GM19395 (cell line): ENCODE data around the gene TCP11L2.

Source experiments
- ATAC-seq: cut with Tn5 transposase; IDR thresholded peaks from one replicate; pipeline ENCODE4 v1.9.1; 2021; ENCODE audit warnings: mild to moderate bottlenecking, moderate library complexity; ENCODE audit not compliant: unreplicated experiment

TCP11L2 gene

GRCh38 chr12:106302401-106303201, at the start of gene TCP11L2:
TCP11L2 (plus strand) TSS chr12:106302733; CDS start chr12:106311076, 8,343 bp downstream.
- peak; percentile 78 for ATAC-seq

GRCh38 chr12:106254724-106255123, 47.8 kb upstream of the TCP11L2 start:
- ATAC-seq: no peak

- ATAC-seq: no peak
Measured at GRCh38 chr12:106255493-106255892, 47.0 kb upstream of the TCP11L2 start.

DNA sequence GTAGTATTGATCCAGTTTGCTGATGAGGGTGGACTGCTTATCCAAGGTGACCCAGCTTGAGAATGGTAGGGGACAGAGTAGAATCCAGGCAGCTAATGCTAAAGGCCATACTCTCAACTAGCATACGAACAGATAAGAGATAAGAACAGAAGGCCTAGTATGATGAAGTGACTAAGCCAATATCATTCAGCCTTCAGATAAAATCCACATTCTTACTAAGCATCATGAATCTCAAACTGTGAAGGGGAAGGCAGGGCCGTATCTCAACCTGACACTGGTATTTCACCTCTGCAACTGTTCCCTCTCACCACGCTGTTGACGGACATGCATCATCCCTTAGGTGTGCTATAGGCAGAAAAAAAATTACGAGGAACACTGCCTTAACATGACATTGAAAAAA, 46.6 kb upstream of the TCP11L2 start:
- ATAC-seq: no peak

- no peak for ATAC-seq
Measured at GRCh38 chr12:106256524-106256923, 46.0 kb upstream of the TCP11L2 start.

GRCh38 chr12:106258226-106258625, 44.3 kb upstream of the TCP11L2 start:
- ATAC-seq: no peak

DNA sequence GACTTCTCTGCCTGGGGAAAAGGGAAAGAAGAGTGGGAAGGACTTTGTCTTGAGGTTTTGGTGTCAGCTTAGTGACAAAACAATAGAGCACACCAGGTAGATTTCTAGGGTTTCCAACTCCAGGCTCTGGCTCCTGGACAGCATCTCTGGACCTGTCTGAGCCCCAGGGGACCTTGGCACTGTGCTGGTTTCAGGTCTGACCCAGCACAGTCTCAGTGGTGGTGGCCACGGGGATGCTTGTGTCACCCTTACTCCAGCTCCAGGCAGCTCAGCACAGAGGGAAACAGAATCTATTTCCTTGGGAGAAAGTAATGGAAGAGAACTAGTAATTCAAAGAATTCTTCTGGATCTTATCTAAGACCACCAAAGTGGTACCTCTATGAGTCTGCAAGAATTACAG, 43.6 kb upstream of the TCP11L2 start:
- no peak for ATAC-seq

DNA sequence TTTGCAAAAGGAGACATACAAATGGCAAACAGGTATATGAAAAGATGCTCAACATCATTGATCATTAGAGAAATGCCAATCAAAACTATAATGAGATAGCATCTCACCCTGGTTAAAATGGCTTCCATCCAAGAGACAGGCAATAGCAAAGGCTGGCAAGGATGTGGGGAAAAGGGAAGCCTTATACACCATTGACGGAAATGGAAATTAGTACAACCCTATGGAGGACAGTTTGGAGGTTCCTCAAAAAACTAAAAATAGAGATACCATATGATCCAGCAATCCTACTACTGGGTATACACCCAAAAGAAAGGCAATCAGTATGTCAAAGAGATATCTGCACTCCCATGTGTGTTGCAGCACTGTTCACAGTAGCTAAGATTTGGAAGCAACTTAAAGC, 37.4 kb upstream of the TCP11L2 start:
- no peak for ATAC-seq

GRCh38 chr12:106267535-106267934, 35.0 kb upstream of the TCP11L2 start:
- ATAC-seq: no peak

DNA sequence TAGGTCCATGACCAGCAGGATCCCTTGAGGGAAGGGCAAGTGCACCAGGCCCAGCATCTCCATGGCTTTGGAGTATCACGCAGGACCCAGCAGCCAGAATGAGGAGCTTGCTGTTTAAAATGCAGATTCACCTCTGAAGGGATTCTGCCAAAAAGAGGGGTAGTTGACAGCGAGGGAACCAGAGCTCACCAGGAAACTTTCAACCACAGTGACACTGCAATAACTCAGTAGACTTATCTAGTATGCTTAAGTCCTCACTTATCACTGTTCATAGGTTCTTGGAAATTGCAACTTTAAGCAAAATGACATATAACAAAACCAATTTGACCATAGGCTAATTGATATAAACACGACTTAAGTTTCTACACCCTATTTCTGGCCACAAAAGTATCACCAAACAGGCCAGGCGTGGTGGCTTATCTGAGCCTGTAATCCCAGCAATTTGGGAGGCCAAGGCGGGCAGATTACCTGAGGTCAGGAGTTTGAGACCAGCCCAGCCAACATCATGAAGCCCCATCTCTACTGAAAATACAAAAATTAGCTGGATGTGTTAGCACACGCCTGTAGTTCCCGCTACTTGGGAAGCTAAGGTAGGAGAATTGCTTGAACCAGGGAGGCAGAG, 33.3 kb upstream of the TCP11L2 start:
- ATAC-seq: no peak

DNA sequence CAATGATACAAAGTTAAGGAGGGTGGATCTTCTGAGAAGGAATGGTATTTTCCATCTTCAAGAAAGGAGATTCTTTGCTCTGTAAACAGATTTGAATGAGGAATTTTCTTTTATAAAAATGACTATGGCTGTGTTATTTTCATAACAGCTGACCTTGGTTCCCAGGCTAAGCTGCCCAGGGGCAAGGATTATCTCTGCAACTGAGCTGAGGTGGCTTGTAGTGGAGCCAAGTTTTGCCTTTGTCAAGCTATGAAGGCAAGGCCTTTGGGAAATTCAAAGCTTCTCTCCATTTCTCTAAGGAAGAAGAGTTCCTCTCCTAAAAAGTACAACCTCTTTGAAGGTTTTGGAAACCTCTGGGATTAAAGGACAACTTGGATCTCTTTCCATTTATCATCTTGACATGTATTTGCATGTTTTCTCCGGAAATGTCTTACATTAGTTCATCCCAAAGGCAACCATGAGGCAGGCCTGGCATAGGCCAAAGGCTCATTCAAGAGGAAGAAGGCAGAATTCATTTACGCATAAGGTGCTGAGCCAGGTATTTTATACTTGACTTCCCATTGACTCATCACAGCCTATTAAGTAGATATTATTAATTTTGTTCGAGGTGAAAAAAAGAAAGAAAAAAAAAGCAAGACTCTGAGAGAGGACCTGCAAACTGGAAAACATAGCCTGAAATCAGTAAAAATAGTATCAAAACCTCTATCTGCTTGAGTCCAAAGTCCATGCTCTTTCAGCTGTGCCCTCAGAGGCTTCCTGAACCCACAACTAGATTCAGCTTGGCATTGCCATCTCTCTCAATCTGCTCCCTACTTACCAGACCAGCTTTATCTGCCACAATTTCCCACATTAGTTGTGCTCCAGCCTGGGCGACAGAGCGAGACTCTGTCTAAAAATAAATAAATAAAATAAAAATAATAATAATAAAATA, 30.7 kb upstream of the TCP11L2 start:
- ATAC-seq: no peak

DNA sequence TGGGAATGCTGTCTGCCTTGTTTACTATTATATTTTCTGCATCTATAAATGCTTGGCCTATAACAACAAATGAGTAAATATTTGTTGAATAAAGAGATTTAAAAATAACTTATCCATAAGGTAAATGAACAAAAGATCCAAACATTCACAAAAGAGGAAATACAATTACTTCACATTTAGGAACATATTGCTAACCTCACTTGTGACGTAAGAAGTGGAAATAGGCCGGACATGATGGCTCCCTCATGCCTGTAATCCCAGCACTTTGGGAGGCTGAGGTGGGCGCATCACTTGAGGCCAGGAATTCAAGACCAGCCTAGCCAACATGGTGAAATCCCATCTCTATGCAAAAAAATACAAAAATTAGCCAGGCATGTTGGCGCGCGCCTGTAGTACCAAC, 29.0 kb upstream of the TCP11L2 start:
- ATAC-seq: no peak

- ATAC-seq: no peak
Measured at GRCh38 chr12:106274012-106274411, 28.5 kb upstream of the TCP11L2 start.

- no peak for ATAC-seq
Measured at GRCh38 chr12:106274575-106275121, 27.9 kb upstream of the TCP11L2 start.

- no peak for ATAC-seq
Measured at GRCh38 chr12:106275458-106275857, 27.1 kb upstream of the TCP11L2 start.

- ATAC-seq: peak; percentile 80
Measured at GRCh38 chr12:106276032-106276740, 26.3 kb upstream of the TCP11L2 start.

DNA sequence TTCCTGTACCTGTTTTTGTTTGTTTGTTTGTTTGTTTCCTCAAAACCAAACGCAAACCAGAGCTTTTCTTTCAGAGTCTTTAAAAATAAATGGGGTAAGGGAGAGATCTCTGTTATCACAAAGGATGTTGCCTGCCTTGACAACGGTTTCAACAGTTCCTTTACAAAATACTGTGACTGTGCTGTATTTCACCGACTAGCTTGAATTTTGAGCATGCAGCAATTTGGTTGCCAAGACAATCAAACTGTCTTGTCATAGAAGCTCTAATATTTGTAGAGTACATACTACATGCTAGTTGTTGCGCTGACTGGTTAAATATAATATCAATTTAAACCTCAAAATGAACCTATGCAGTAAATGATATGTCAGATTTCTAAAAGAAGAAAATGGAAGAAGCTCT, 22.4 kb upstream of the TCP11L2 start:
- ATAC-seq: no peak

DNA sequence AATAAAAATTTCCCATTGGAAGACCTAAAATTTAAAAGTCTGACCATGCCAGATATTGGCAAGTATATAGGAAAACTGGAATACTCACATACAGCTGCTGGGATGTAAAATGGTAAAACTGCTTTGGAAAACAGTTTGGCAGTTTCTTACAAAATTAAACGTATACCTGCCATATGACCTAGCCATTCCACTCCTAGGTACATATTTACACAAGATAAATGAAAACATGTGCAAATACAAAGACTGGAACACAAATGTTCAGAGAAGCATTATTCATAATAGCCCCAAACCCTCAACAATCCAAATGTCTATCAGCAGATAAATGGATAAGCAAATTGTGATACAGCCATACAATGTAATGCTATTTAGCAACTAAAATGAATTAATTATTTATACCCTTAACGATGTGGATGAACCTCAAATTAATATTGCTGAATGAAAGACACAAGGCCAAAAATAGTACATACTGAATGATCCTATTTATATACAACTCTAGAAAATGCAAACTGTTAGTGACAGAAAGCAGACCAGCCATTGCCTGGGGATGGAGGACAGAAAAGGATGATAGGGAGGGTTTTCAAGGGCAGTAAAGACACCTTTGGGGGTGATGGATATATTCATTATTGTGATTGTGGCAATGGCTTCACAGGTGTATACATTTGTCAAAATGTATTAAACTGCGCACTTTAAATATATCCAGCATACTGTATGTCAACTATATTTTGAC, 21.3 kb upstream of the TCP11L2 start:
- ATAC-seq: no peak

DNA sequence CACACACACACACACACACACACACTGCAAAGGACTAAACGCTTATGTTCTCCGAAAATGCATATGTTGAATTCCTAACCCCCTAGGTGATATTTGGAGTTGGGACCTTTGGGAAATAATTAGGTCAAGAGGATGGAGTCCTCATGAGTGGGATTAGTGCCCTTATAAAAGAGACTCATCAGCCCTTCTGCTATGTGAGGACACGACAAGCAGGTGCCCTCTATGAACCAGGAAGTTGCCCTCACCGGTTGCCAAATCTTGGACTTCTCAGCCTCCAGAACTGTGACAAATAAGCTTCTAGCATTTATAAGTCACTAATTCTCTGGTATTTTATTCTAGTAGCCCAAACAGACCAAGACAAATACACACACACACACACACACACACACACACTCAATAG, 20.7 kb upstream of the TCP11L2 start:
- no peak for ATAC-seq
